Measurements from ENCODE around the gene ENPP6.

Gene ENPP6

DNA sequence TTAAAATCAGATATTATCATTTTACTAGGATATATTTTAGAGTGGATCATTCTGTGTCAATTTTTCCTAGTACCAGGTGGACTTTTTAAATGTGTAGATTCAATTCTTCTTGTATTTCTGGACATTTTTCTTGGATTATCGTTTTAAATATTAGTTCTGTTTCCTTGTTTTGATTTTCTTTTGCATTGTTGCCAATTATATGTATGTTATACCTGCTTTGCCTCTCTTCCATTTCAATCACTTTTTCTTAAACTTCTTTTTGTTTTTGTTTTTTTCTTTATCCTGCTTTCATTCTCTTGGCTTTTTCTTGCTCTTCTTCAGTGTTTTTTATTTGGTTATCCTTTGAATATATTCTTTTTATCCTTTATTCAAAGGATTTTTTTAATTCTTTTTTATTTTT lies 171.5 kb downstream of the ENPP6 start:
- no peak for DNase-seq

DNA sequence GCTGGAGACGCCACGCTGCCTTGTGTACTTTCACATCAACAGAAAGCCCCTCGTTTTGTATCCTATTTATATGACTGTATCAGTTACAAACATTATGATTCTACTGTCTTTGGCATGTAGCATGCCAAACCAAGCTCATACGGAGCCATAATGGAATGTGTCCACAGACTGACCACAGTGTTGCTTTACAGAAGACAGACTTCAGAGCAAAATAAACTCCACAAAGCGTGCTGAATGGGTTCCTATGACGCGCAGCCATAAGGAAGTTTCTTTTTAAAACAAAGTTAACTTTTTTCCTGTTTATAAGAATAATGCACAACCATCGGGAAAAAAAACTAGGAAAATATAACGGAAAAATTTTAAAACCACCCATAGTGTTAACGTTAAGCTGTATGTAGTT lies 176.5 kb downstream of the ENPP6 start:
- DNase-seq: no peak

DNA sequence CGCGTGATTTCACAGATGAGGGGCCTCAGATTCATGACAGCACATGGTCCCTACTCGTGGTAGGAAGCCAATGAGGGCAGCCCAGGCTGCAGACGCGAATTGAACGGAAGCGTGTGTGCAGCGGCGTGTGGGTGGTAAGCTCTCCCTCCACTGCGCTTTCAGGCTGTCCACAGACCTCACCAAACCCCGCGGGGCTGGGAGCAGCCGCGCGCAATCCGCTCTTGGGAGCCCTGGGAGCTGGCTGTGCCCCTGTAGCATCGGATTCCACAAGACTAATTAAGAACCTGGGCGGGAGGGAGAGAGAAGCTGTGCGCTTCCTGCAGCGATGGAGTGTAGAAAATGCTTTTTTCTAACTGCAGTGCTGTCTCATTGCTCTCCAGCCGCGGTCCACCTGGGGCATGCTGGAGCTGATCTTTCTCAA lies 177.7 kb downstream of the ENPP6 start:
- DNase-seq: no peak
